K562 (cell line): ENCODE data around the gene SLC34A1. TPM values are rescaled to one million over a fixed set of nuclear protein-coding genes. Genes with fewer than 3 reads are reported as not detected.
A peak's percentile ranks its signal among the peaks of the same experiment; 100 is the strongest.

Source experiments
- CCNT2 ChIP-seq: IDR thresholded peaks from 2 replicates; pipeline ENCODE4 v1.6.1; 2011; ENCODE audit warnings: borderline replicate concordance, low read depth, mild to moderate bottlenecking, moderate library complexity, mixed read lengths, low read length; ENCODE audit not compliant: insufficient read length; ENCODE audit errors: extremely low read depth
- CEBPZ ChIP-seq: fragments of 150-350 bp; IDR thresholded peaks from 2 replicates; pipeline ENCODE4 v1.6.1; 2014; ENCODE audit warnings: low read depth, mild to moderate bottlenecking, low read length, borderline replicate concordance
- CHD1 ChIP-seq: fragments of 200-600 bp; sonication (generic); IDR thresholded peaks from one replicate; pipeline ENCODE4 v1.6.1; 2012; ENCODE audit warnings: mild to moderate bottlenecking, moderate library complexity, low read length, inconsistent platforms
- EZH2 ChIP-seq: IDR thresholded peaks from 2 replicates; pipeline ENCODE4 v1.6.1; 2012; ENCODE audit warnings: low read depth, mild to moderate bottlenecking, inconsistent platforms, low read length, borderline replicate concordance
- FUS ChIP-seq: fragments of 200-400 bp; formaldehyde crosslinking; optimal IDR thresholded peaks from 2 replicates; pipeline ENCODE3; 2017; ENCODE audit warnings: low read depth, low read length
- GABPA ChIP-seq: fragments of 200-800 bp; sonication (Bioruptor generic); conservative IDR thresholded peaks from 2 replicates; pipeline ENCODE4 v1.6.1; 2016; ENCODE audit warnings: low read depth, missing genetic modification characterization, missing compliant biosample characterization
- LCOR ChIP-seq: sonication (generic); formaldehyde crosslinking; IDR thresholded peaks from 2 replicates; pipeline ENCODE4 v1.8.0; 2022; ENCODE audit warnings: mild to moderate bottlenecking, missing genetic modification reagents
- NBN ChIP-seq: fragments of 450-650 bp; IDR thresholded peaks from 2 replicates; pipeline ENCODE4 v1.6.1; 2016; ENCODE audit warnings: low read depth, mild to moderate bottlenecking
- RBFOX2 ChIP-seq: fragments of 200-400 bp; formaldehyde crosslinking; IDR thresholded peaks from 2 replicates; pipeline ENCODE4 v1.6.1; 2017; ENCODE audit warnings: low read depth, mild to moderate bottlenecking, low read length, moderate library complexity
- UBTF ChIP-seq, 2 experiments: IDR thresholded peaks; 2 replicates each; pipeline ENCODE4 v1.6.1; 2012; ENCODE audit warnings: improper control_type of control experiment in 2 of 2, low read depth in 2 of 2, low read length in 2 of 2, borderline replicate concordance in 1 of 2
- USF1 ChIP-seq: sonication (generic); formaldehyde crosslinking; IDR thresholded peaks from 2 replicates; pipeline ENCODE4 v1.9.0; 2022; ENCODE audit warnings: mild to moderate bottlenecking, missing genetic modification reagents
- YBX1 ChIP-seq: fragments of 450-650 bp; IDR thresholded peaks from 2 replicates; pipeline ENCODE4 v1.7.1; 2016; ENCODE audit warnings: mild to moderate bottlenecking
- ZBTB33 ChIP-seq: sonication (generic); formaldehyde crosslinking; IDR thresholded peaks from 2 replicates; pipeline ENCODE4 v1.8.1; 2023; ENCODE audit warnings: mild to moderate bottlenecking, missing genetic modification reagents
- ZBTB49 ChIP-seq: sonication (generic); formaldehyde crosslinking; IDR thresholded peaks from 2 replicates; pipeline ENCODE4 v1.8.0; 2022; ENCODE audit warnings: missing genetic modification reagents, mild to moderate bottlenecking, borderline replicate concordance
- ZNF23 ChIP-seq: fragments of 250-450 bp; sonication (Bioruptor Pico); IDR thresholded peaks from 2 replicates; pipeline ENCODE4 v1.4.0; 2020; ENCODE audit warnings: mild to moderate bottlenecking
- polyA plus RNA-seq, 8 experiments: library from polyadenylated mRNA; depleted of rRNA in 4 of 8; stranded (reverse) in 5 of 8; unstranded in 3 of 8; fragments of >200 nt; fragmentation: Nextera tagmentation in 2 of 8; fragmentation: Illumina TruSeq in 1 of 8; extraction: Ambion mirVana in 2 of 8; extraction: Trizol in 1 of 8; gene quantifications; 2 replicates each; pipeline versions ENCODE4 v1.2.1 to v1.2.3, GENCODE V29; 2011 to 2014; ENCODE audit warnings: inconsistent platforms in 1 of 8, missing spikeins in 1 of 8
- total RNA-seq, 7 experiments: library from RNA; depleted of rRNA in 6 of 7; stranded (reverse); fragments of >200 nt in 6 of 7; fragmentation: Illumina TruSeq in 2 of 7; extraction: Trizol in 2 of 7; gene quantifications; 2 replicates each; pipeline versions ENCODE4 v1.2.1 to v1.2.3, GENCODE V29; 2011 to 2021; ENCODE audit warnings: low replicate concordance in 1 of 7

SLC34A1 gene
- total and polyA plus RNA-seq, 9 of the 15 experiments (the other 6 are each of a cell fraction or from before 2014, with no cell fraction given): not detected

GRCh38 chr5:177370488-177371119 is 13.6 kb upstream of the SLC34A1 start (continued):
- TF ChIP-seq CEBPZ (no peak), EZH2 (no peak), RBFOX2 (peak; percentile 54; the same call in 1 of the 2 replicates), LCOR (CRISPR knock-in tag) (0 out of 2 replicates have a peak, but pooled peaks have one; percentile 67), ZBTB33 (CRISPR knock-in tag) (peak; percentile 59), ZBTB49 (CRISPR knock-in tag) (no peak), NBN (peak; percentile 28; the same call in 1 of the 2 replicates), CCNT2 (peak; percentile 81), ZNF23 (no peak), CHD1 (no peak), YBX1 (no peak), UBTF (IDR thresholded peaks at IDR 0.05; ENCODE audit: borderline replicate concordance in 1 of 2, low read depth in 2 of 2, low read length in 2 of 2) (peak; percentile 55 to 92; a peak in 3 of 4 replicates), USF1 (CRISPR knock-in tag) (0 out of 2 replicates have a peak, but pooled peaks have one; percentile 33), GABPA (peak; percentile 63), FUS (no peak)
